IPS DF 6.9 (cell line): ENCODE data around the gene SERPINB2.
"Not testable (repeated sequence)": the region's sequence is repeated elsewhere in the genome, so short reads cannot be mapped to it uniquely, and the experiment has no call there.

Experiments
- DNase-seq: peaks from one replicate; pipeline ENCODE4 v3.0.0-alpha.2; 2013; ENCODE audit warnings: low read depth, low spot score
- H3K27ac ChIP-seq: one replicate; pipeline ENCODE4 v1.5.1; 2013; ENCODE audit warnings: low read length, control low read depth
- H3K27me3 ChIP-seq: 2 replicates; pipeline ENCODE4 v1.6.1; 2013; ENCODE audit warnings: mild to moderate bottlenecking, low read length; ENCODE audit not compliant: control insufficient read depth, insufficient read depth
- H3K36me3 ChIP-seq: 2 replicates; pipeline ENCODE4 v1.6.1; 2013; ENCODE audit warnings: low read length; ENCODE audit not compliant: control insufficient read depth, insufficient read depth
- H3K4me1 ChIP-seq: 2 replicates; pipeline ENCODE4 v1.6.1; 2013; ENCODE audit warnings: low read length; ENCODE audit not compliant: control insufficient read depth, insufficient read depth
- H3K4me3 ChIP-seq: 2 replicates; pipeline ENCODE4 v1.5.1; 2013; ENCODE audit warnings: mild to moderate bottlenecking, low read length
- H3K9me3 ChIP-seq: 2 replicates; pipeline ENCODE4 v1.6.1; 2013; ENCODE audit warnings: low read length, inconsistent platforms; ENCODE audit not compliant: control insufficient read depth, insufficient read depth
- WGBS: extraction: QIAGEN DNeasy Blood & Tissue Kit; methylation state at CpG from one replicate; pipeline ENCODE4 v1.1.7; 2013; ENCODE audit warnings: mixed read lengths, missing lambda C conversion rate; ENCODE audit not compliant: insufficient read length, insufficient coverage; 5-methylcytosine and 5-hydroxymethylcytosine counted together

SERPINB2 gene

GRCh38 chr18:63904694-63905093 is 17.2 kb downstream of the SERPINB2 start:
- no peak for DNase-seq
- H3K27me3 ChIP-seq, result no peaks in the 10 kb centered on the region
- no peak overlapping the region for H3K4me3 ChIP-seq
- no CpG with 5 or more reads among the region's 1 CpG for WGBS
- no peaks in the 10 kb centered on the region for H3K36me3 ChIP-seq
- no peaks in the 10 kb centered on the region for H3K9me3 ChIP-seq
- H3K27ac ChIP-seq, result no peak overlapping the region
- no peaks in the 10 kb centered on the region for H3K4me1 ChIP-seq

GRCh38 chr18:63905361-63905760 is 17.9 kb downstream of the SERPINB2 start:
- no peaks in the 10 kb centered on the region for H3K36me3 ChIP-seq
- no peak overlapping the region for H3K27ac ChIP-seq
- H3K9me3 ChIP-seq, result no peaks in the 10 kb centered on the region
- DNase-seq, result no peak
- no CpG with 5 or more reads among the region's 2 CpGs for WGBS
- H3K4me3 ChIP-seq, result no peak overlapping the region
- H3K27me3 ChIP-seq, result no peaks in the 10 kb centered on the region
- H3K4me1 ChIP-seq, result no peaks in the 10 kb centered on the region

GRCh38 chr18:63906056-63906455 is 18.6 kb downstream of the SERPINB2 start:
- Histone ChIP-seq H3K4me1 (no peaks in the 10 kb centered on the region), H3K9me3 (no peaks in the 10 kb centered on the region), H3K27me3 (no peaks in the 10 kb centered on the region), H3K36me3 (no peaks in the 10 kb centered on the region), H3K27ac (no peak overlapping the region), H3K4me3 (no peak overlapping the region)
- WGBS, result no CpG with 5 or more reads among the region's 1 CpG
- no peak for DNase-seq

GRCh38 chr18:63907664-63908063 is 20.2 kb downstream of the SERPINB2 start, which contains the start of gene SERPINB10:
TSS of gene SERPINB10 (plus strand) at chr18:63907958. CDS start at chr18:63915511, 7,553 bp downstream.
- Histone ChIP-seq H3K36me3 (no peaks in the 10 kb centered on the region), H3K4me3 (no peak within 1 kb of the TSS), H3K27me3 (no peaks in the 10 kb centered on the region), H3K27ac (no peak within 1 kb of the TSS), H3K9me3 (no peaks in the 10 kb centered on the region), H3K4me1 (no peaks in the 10 kb centered on the region)
- no peak for DNase-seq

DNA sequence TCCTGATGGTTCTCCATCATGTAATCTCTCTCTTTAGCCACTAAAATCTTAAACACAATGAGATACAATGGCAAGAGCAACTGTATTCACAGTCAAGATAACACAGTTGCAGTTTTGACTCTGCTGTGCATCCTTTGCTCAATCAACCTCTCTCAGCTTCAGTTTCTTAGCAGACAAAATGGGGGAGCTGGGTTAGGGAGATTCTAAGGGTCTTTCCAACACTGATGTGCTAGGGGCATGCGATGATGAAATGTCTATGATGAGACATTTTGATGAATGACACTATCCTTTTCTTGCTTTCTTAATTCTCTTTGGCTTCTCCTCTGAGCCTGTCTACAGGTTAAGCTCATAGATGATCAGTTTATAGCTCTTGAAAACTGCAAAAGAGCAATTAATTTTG is 21.4 kb downstream of the SERPINB2 start:
- DNase-seq, result no peak
- Histone ChIP-seq H3K27me3 (no peaks in the 10 kb centered on the region), H3K9me3 (no peaks in the 10 kb centered on the region), H3K27ac (no peak overlapping the region), H3K4me1 (no peaks in the 10 kb centered on the region), H3K36me3 (no peaks in the 10 kb centered on the region), H3K4me3 (no peak overlapping the region)
- no CpG with 5 or more reads among the region's 1 CpG for WGBS

- Histone ChIP-seq H3K27me3 (no peaks in the 10 kb centered on the region), H3K27ac (no peak overlapping the region), H3K9me3 (no peaks in the 10 kb centered on the region), H3K36me3 (no peaks in the 10 kb centered on the region), H3K4me1 (no peaks in the 10 kb centered on the region), H3K4me3 (no peak overlapping the region)
- no CpG with 5 or more reads among the region's 2 CpGs for WGBS
- no peak for DNase-seq
These were observed 22.4 kb downstream of the SERPINB2 start for GRCh38 chr18:63909870-63910269.

DNA sequence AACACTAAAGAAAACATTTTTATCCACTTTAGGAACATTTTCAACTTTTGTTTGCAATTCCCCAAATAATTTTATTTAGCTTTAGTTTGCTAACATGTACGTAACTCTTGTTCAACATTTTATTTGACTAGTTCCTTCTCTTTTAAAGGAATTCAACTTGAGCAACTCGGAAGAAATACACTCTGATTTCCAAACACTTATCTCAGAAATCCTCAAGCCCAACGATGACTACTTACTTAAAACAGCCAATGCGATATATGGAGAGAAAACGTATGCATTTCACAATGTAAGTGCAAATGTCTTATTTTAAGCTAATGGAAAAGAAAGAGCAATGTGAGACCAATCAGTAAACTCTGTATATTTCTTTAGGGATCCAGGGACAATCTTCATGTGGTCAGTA is 30.3 kb downstream of the SERPINB2 start:
- Histone ChIP-seq H3K9me3 (no peaks in the 10 kb centered on the region), H3K27ac (no peak overlapping the region), H3K27me3 (no peaks in the 10 kb centered on the region), H3K36me3 (no peaks in the 10 kb centered on the region), H3K4me3 (no peak overlapping the region), H3K4me1 (no peaks in the 10 kb centered on the region)
- DNase-seq, result no peak
- no CpG with 5 or more reads among the region's 5 CpGs for WGBS

DNA sequence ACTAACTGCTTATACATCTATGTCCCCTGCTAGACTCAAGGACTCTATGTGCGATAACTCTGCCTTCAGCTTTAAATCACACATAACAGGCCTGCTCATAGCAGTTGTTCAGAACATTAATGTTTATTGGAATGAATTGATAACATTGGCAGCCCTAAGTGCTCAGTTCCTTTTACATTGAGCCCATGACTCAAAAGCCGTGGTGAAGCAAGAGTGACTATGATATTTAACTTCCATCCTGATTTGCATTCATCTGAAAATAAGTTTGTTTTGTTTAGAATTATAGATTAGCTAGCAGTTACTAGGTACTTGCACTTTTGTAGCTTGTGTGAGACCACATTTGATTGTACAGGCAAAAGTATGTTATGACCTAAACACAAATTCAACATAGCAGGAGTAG is 34.5 kb downstream of the SERPINB2 start:
- DNase-seq, result no peak
- WGBS, result no CpG with 5 or more reads among the region's 2 CpGs
- no peaks in the 10 kb centered on the region for H3K27me3 ChIP-seq
- H3K4me3 ChIP-seq, result no peak overlapping the region
- no peaks in the 10 kb centered on the region for H3K9me3 ChIP-seq
- H3K27ac ChIP-seq, result no peak overlapping the region
- no peaks in the 10 kb centered on the region for H3K36me3 ChIP-seq
- H3K4me1 ChIP-seq, result no peaks in the 10 kb centered on the region

GRCh38 chr18:63924551-63924950 is 37.0 kb downstream of the SERPINB2 start:
- no peaks in the 10 kb centered on the region for H3K27me3 ChIP-seq
- H3K9me3 ChIP-seq, result no peaks in the 10 kb centered on the region
- no CpG with 5 or more reads among the region's 1 CpG for WGBS
- no peak overlapping the region for H3K4me3 ChIP-seq
- H3K4me1 ChIP-seq, result no peaks in the 10 kb centered on the region
- no peak overlapping the region for H3K27ac ChIP-seq
- H3K36me3 ChIP-seq, result no peaks in the 10 kb centered on the region
- DNase-seq, result no peak

- DNase-seq, result no peak
- no peaks in the 10 kb centered on the region for H3K9me3 ChIP-seq
- no peaks in the 10 kb centered on the region for H3K4me1 ChIP-seq
- 100% methylated on average over 4 of the region's 8 CpGs for WGBS
- H3K36me3 ChIP-seq, result no peaks in the 10 kb centered on the region
- no peak overlapping the region for H3K4me3 ChIP-seq
- H3K27ac ChIP-seq, result no peak overlapping the region
- no peaks in the 10 kb centered on the region for H3K27me3 ChIP-seq
These were observed 40.8 kb downstream of the SERPINB2 start for GRCh38 chr18:63928331-63928730.

DNA sequence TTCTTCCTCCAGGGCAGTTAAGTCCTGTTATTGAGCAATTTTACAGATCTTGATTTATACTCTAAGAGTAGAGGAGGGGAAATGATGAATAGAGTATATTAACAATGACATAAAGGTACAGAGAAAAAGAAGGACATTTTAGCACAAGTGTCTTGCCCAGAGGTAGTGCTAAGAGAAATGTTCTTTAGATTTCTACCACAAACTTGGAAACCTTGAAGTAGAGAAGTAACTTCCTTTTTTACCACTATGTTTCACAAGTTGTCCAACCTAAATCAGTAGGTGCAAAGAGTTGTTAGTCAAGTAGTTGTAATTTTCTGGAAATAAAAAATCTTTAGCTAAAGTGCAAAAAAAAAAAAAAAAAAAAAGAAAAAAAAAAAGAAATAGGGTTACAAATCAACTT is 41.9 kb downstream of the SERPINB2 start:
- not testable (repeated sequence) for H3K9me3 ChIP-seq, DNase-seq, H3K36me3 ChIP-seq, H3K4me3 ChIP-seq, H3K27ac ChIP-seq, H3K4me1 ChIP-seq, H3K27me3 ChIP-seq
